Measurements from ENCODE around the gene SCLT1. TPM values are rescaled to one million over a fixed set of nuclear protein-coding genes. Genes with fewer than 3 reads are reported as not detected.

SCLT1 gene
- total and polyA plus RNA-seq, 12 donors: 0.97 to 16.6 (median 7.9) TPM

GRCh38 chr4:128915544-128915943, 177.8 kb downstream of the SCLT1 start:
- Histone ChIP-seq H3K27ac (no peak overlapping the region), H3K36me3 (replicated peaks in 1 of 2) (no peaks in the 10 kb centered on the region), H3K9me3 (replicated peaks in 1 of 3) (no peaks in the 10 kb centered on the region), H3K4me1 (replicated peaks in 1 of 2) (no peaks in the 10 kb centered on the region), H3K4me3 (no peak overlapping the region), H3K27me3 (no peaks in the 10 kb centered on the region)
- TF ChIP-seq POLR2A (IDR thresholded peaks at IDR 0.05): no peak
- no peak for TF ChIP-seq CTCF (IDR thresholded peaks at IDR 0.05)
- no peak for DNase-seq
- intact Hi-C loops (cut with DNase I): no loop called here

- 74 to 89% (median 79%) methylated on average over 1 of the region's 1 CpG for WGBS, 4 donors
- intact Hi-C loops (cut with DNase I): no loop called here
- Histone ChIP-seq H3K27me3 (no peaks in the 10 kb centered on the region), H3K4me3 (no peak overlapping the region), H3K9me3 (replicated peaks in 1 of 3) (no peaks in the 10 kb centered on the region), H3K27ac (no peak overlapping the region), H3K36me3 (replicated peaks in 1 of 2) (no peaks in the 10 kb centered on the region), H3K4me1 (replicated peaks in 1 of 2) (no peaks in the 10 kb centered on the region)
- TF ChIP-seq POLR2A (IDR thresholded peaks at IDR 0.05) (no peak), CTCF (IDR thresholded peaks at IDR 0.05) (no peak)
- no peak for DNase-seq
Observed at GRCh38 chr4:128913228-128913627, 180.1 kb downstream of the SCLT1 start.

- no peaks in the 10 kb centered on the region for H3K36me3 ChIP-seq (replicated peaks in 1 of 2)
- no peak overlapping the region for H3K4me3 ChIP-seq
- H3K27me3 ChIP-seq: no peaks in the 10 kb centered on the region
- no peaks in the 10 kb centered on the region for H3K4me1 ChIP-seq (replicated peaks in 1 of 2)
- intact Hi-C loops (cut with DNase I): no loop called here
- H3K27ac ChIP-seq: no peak overlapping the region
- WGBS, 4 donors: 80 to 87% (median 82%) methylated on average over 5 of the region's 5 CpGs
- H3K9me3 ChIP-seq (replicated peaks in 1 of 3): no peaks in the 10 kb centered on the region
- no peak for DNase-seq
- TF ChIP-seq POLR2A (IDR thresholded peaks at IDR 0.05) (no peak), CTCF (IDR thresholded peaks at IDR 0.05) (no peak)
Observed at GRCh38 chr4:128908735-128909134, 184.6 kb downstream of the SCLT1 start.

- intact Hi-C loops (cut with DNase I): no loop called here
- no peaks in the 10 kb centered on the region for H3K36me3 ChIP-seq (replicated peaks in 1 of 2)
- no peak overlapping the region for H3K4me3 ChIP-seq
- H3K27ac ChIP-seq: no peak overlapping the region
- no peak for TF ChIP-seq POLR2A (IDR thresholded peaks at IDR 0.05)
- TF ChIP-seq CTCF (IDR thresholded peaks at IDR 0.05): no peak
- no peak for DNase-seq
- H3K4me1 ChIP-seq (replicated peaks in 1 of 2): no peaks in the 10 kb centered on the region
- no peaks in the 10 kb centered on the region for H3K27me3 ChIP-seq
- H3K9me3 ChIP-seq (replicated peaks in 1 of 3): no peaks in the 10 kb centered on the region
- WGBS, 4 donors: 89 to 96% (median 94%) methylated on average over 2 of the region's 2 CpGs
Observed at GRCh38 chr4:128907981-128908380, 185.4 kb downstream of the SCLT1 start.
